Keratinocyte (primary cell): Measurements from ENCODE around the gene NOS3. TPM values are rescaled to one million over a fixed set of nuclear protein-coding genes. Genes with fewer than 3 reads are reported as not detected.

ENCODE experiments used
- DNase-seq: peaks from one replicate; pipeline ENCODE4 v3.0.0-alpha.2; 2011; ENCODE audit warnings: low read depth, missing footprints, low spot score
- FAIRE-seq: peaks from 2 replicates; lab custom pipeline; 2011; peaks lifted over from hg19 to GRCh38; lab: Jason Lieb, UNC
- H2AFZ ChIP-seq: 2 replicates; pipeline ENCODE4 v1.6.0; 2012; ENCODE audit warnings: low read length, control low read depth, inconsistent platforms; ENCODE audit not compliant: control insufficient read depth
- H3K27ac ChIP-seq: 2 replicates; pipeline ENCODE4 v1.5.1; 2011; ENCODE audit warnings: low read length; ENCODE audit not compliant: control insufficient read depth, insufficient read depth
- H3K27me3 ChIP-seq: 3 replicates; pipeline ENCODE4 v1.6.0; 2011; ENCODE audit warnings: low read length; ENCODE audit not compliant: control insufficient read depth, insufficient read depth; ENCODE audit errors: extremely low read depth
- H3K36me3 ChIP-seq, 2 experiments: 2 replicates in 1 of 2; 3 replicates in 1 of 2; pipeline ENCODE4 v1.5.1; 2011; ENCODE audit warnings: low read length in 2 of 2, mild to moderate bottlenecking in 1 of 2; ENCODE audit not compliant: control insufficient read depth in 2 of 2, insufficient read depth in 2 of 2; ENCODE audit errors: extremely low read depth in 1 of 2
- H3K4me1 ChIP-seq: 3 replicates; pipeline ENCODE4 v1.5.1; 2011; ENCODE audit warnings: low read length; ENCODE audit not compliant: control insufficient read depth, insufficient read depth; ENCODE audit errors: extremely low read depth
- H3K4me2 ChIP-seq: 3 replicates; pipeline ENCODE4 v1.6.0; 2011; ENCODE audit warnings: low read depth, low read length; ENCODE audit not compliant: control insufficient read depth, insufficient read depth; ENCODE audit errors: extremely low read depth
- H3K4me3 ChIP-seq, 3 experiments: fragments of 200-600 bp in 1 of 3; sonication (generic) in 1 of 3; 2 replicates in 2 of 3; 3 replicates in 1 of 3; pipeline ENCODE4 v1.5.1; 2011 to 2016; ENCODE audit warnings: low read length in 3 of 3, mild to moderate bottlenecking in 3 of 3, control low read depth in 2 of 3, inconsistent platforms in 1 of 3, low read depth in 1 of 3, mixed read lengths in 1 of 3, mixed run types in 1 of 3, moderate library complexity in 1 of 3; ENCODE audit not compliant: control insufficient read depth in 2 of 3, insufficient read depth in 2 of 3; ENCODE audit errors: extremely low read depth in 1 of 3
- H3K79me2 ChIP-seq: 2 replicates; pipeline ENCODE4 v1.6.0; 2012; ENCODE audit warnings: low read length; ENCODE audit not compliant: control insufficient read depth, insufficient read depth
- H3K9ac ChIP-seq: 3 replicates; pipeline ENCODE4 v1.6.0; 2011; ENCODE audit warnings: low read length; ENCODE audit not compliant: control insufficient read depth, insufficient read depth; ENCODE audit errors: extremely low read depth
- H3K9me1 ChIP-seq: 3 replicates; pipeline ENCODE4 v1.6.0; 2011; ENCODE audit warnings: low read length; ENCODE audit not compliant: control insufficient read depth, insufficient read depth; ENCODE audit errors: extremely low read depth
- H3K9me3 ChIP-seq: 2 replicates; pipeline ENCODE4 v1.5.1; 2012; ENCODE audit warnings: low read depth, low read length; ENCODE audit not compliant: control insufficient read depth
- H4K20me1 ChIP-seq: 3 replicates; pipeline ENCODE4 v1.6.0; 2011; ENCODE audit warnings: low read length; ENCODE audit not compliant: control insufficient read depth, insufficient read depth; ENCODE audit errors: extremely low read depth
- EZH2 ChIP-seq: IDR thresholded peaks from one replicate; pipeline ENCODE4 v1.6.1; 2012; ENCODE audit warnings: inconsistent platforms, mild to moderate bottlenecking, low read length, moderate library complexity
- dilution Hi-C: fragments of 300-500 bp; cut with MboI; formaldehyde crosslinking; loops from one replicate; pipeline ENCODE4 v1.7.0; 2020; ENCODE audit warnings: low sequenced_read_pairs; ENCODE audit not compliant: extremely low pct_ligation_motif_present
- polyA plus RNA-seq, 5 experiments: library from polyadenylated mRNA; depleted of rRNA in 3 of 5; stranded (reverse) in 3 of 5; stranded (forward) in 1 of 5; unstranded in 1 of 5; fragments of >200 nt; gene quantifications; 1 replicate in 1 of 5; 2 replicates in 3 of 5; 3 replicates in 1 of 5; pipeline versions ENCODE4 v1.2.1 to v1.2.3, GENCODE V29; 2011 to 2012; ENCODE audit warnings: missing spikeins in 2 of 5, low read depth in 1 of 5, low replicate concordance in 1 of 5
- TF ChIP-seq, protein P1 (sequence below), 3 experiments: IDR thresholded peaks in 1 of 3; conservative IDR thresholded peaks in 1 of 3; optimal IDR thresholded peaks in 1 of 3; 2 replicates in 2 of 3; 3 replicates in 1 of 3; pipeline versions ENCODE3 to v1.5.1; 2011; ENCODE audit warnings: low read length in 3 of 3, mild to moderate bottlenecking in 3 of 3, moderate library complexity in 2 of 3, control low read depth in 1 of 3, inconsistent platforms in 1 of 3; ENCODE audit not compliant: insufficient read depth in 2 of 3; ENCODE audit errors: extremely low read depth in 1 of 3

NOS3 gene
- polyA plus RNA-seq, 1 donor (not counting 4 experiments of a cell fraction or from before 2014, with no cell fraction given), result 0.77 TPM

DNA sequence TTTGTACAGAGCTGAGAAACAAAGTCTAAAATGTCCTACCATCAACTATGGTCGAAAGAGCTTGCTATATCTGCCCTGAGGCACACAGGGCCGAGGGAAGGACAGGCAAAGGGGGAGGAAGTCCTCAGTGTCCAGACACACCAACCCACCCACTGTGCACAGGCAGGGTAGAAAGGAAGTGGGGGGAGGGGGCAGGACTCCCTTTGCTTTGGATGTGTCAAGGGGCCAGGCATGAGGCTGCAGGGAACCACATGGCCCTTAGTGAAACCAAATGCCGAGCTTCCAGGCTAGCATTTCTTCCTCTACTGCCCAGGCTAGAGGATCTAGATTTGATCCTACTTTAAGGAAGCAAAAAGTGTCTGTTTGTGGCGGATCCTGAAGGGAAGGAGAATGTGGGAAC is 41.3 kb upstream of the NOS3 start:
- Histone ChIP-seq H3K27me3 (peaks cover 33% of the 10 kb centered on the region), H3K4me1 (peaks cover under 1% of the 10 kb centered on the region), H2AFZ (no peak overlapping the region), H3K36me3 (no peaks in the 10 kb centered on the region), H3K4me2 (no peak overlapping the region), H3K9me1 (no peaks in the 10 kb centered on the region), H3K9me3 (no peaks in the 10 kb centered on the region), H4K20me1 (no peaks in the 10 kb centered on the region), H3K4me3 (no peak overlapping the region), H3K79me2 (no peaks in the 10 kb centered on the region), H3K27ac (no peak overlapping the region), H3K9ac (no peak overlapping the region)
- dilution Hi-C loops, result no loop called here
- DNase-seq (no peak), FAIRE-seq (no peak)
- TF ChIP-seq, protein P1, sequence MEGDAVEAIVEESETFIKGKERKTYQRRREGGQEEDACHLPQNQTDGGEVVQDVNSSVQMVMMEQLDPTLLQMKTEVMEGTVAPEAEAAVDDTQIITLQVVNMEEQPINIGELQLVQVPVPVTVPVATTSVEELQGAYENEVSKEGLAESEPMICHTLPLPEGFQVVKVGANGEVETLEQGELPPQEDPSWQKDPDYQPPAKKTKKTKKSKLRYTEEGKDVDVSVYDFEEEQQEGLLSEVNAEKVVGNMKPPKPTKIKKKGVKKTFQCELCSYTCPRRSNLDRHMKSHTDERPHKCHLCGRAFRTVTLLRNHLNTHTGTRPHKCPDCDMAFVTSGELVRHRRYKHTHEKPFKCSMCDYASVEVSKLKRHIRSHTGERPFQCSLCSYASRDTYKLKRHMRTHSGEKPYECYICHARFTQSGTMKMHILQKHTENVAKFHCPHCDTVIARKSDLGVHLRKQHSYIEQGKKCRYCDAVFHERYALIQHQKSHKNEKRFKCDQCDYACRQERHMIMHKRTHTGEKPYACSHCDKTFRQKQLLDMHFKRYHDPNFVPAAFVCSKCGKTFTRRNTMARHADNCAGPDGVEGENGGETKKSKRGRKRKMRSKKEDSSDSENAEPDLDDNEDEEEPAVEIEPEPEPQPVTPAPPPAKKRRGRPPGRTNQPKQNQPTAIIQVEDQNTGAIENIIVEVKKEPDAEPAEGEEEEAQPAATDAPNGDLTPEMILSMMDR (optimal IDR thresholded peaks at IDR 0.05 in 1 of 3, IDR thresholded peaks at IDR 0.05 in 1 of 3, conservative IDR thresholded peaks at IDR 0.05 in 1 of 3; ENCODE audit: extremely low read depth in 1 of 3, insufficient read depth in 2 of 3, low read length in 3 of 3), result no peak
- no peak for TF ChIP-seq EZH2

DNA sequence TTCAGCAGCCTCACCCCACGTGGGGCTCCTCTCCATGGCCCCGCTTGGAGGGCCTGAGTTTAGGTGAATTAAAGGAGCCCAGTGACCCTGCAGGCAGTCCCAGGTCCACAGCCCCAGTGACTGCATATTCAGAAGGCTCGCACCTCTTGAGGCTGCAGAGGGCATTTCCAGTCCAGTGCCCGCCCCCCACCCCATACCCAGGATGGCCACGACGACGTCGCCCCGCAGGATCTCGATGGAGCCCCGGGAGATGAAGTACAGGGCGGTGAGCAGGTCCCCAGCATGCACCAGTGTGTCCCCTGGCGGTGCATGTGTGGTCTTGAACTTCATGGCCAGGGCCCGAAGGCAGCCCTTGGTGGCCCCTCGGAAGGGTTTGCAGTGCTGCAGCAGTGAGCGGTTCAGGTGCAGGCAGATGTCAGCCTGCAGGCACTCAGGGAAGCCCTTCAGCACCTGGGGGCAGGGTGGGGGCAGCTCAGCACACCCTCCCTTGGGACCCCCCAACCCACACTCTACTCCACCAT is 40.8 kb upstream of the NOS3 start:
- Histone ChIP-seq H3K36me3 (no peaks in the 10 kb centered on the region), H3K4me3 (no peak overlapping the region), H3K4me1 (no peaks in the 10 kb centered on the region), H3K79me2 (no peaks in the 10 kb centered on the region), H3K27ac (no peak overlapping the region), H3K9me3 (no peaks in the 10 kb centered on the region), H3K9ac (no peak overlapping the region), H3K4me2 (no peak overlapping the region), H3K9me1 (no peaks in the 10 kb centered on the region), H4K20me1 (no peaks in the 10 kb centered on the region), H2AFZ (no peak overlapping the region), H3K27me3 (peaks cover 38% of the 10 kb centered on the region)
- no peak for DNase-seq
- FAIRE-seq, result no peak
- TF ChIP-seq, protein P1 (optimal IDR thresholded peaks at IDR 0.05 in 1 of 3, IDR thresholded peaks at IDR 0.05 in 1 of 3, conservative IDR thresholded peaks at IDR 0.05 in 1 of 3; ENCODE audit: extremely low read depth in 1 of 3, insufficient read depth in 2 of 3, low read length in 3 of 3), result no peak
- TF ChIP-seq EZH2, result no peak
- dilution Hi-C loops, result no loop called here
